NCI-H1436 treated with DMSO at 0.1 percent for 48 hours (cell line): Measurements from ENCODE around the gene ARHGEF28.

Experiments
- DNase-seq: peaks from one replicate; lab custom pipeline; 2025; lab: John Stamatoyannopoulos, UW

ARHGEF28 gene

DNA sequence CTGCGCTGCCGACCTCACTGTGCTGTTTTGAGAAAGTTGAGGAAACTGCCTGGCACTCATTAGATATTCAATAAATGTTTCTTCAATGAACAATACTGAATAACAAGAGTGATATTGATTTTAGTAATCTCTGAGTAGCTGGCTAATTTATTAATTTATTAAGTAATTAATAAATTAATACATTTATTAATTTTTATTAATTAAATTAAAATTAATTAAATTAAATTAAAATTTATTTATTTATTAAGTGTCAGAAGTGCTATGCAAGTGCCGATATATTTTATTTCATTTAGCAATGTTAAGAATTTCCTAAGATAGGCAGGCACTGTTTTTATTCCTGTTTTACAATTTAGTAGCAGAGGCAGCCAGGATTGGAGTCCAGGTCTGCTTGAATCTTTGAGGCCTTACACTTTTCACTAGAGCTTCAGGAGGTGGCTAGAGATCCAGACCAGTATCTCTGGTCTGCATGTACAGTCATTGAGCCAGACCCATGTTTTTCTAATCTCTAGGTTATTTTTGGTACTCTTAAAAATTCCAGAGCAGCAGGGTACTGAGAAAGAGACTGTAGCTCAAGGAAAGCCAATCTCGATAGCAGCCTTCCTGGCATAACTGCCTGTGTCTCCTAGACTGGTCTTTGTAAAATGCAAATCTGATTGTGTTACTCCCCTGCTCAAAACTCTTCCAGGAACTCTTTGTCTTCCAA, 109.2 kb downstream of the ARHGEF28 start:
- DNase-seq, result no peak

DNA sequence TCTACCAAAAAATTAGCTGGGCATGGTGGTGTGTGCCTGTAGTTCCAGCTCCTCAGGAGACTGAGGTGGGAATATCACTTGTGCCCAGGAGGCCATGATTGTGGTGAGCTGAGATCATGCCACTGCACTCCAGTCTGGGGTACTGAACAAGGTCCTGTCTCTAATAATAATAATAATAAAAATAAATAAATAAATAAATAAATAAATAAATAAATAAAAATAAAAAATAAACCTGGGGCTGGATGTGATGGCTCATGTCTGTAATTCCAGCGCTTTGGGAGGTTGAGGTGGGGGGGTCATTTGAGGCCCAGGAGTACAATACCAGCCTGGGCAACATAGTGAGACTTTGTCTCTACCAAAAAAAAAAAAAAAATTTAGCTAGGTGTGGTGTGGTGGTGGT, 113.7 kb downstream of the ARHGEF28 start:
- no peak for DNase-seq

DNA sequence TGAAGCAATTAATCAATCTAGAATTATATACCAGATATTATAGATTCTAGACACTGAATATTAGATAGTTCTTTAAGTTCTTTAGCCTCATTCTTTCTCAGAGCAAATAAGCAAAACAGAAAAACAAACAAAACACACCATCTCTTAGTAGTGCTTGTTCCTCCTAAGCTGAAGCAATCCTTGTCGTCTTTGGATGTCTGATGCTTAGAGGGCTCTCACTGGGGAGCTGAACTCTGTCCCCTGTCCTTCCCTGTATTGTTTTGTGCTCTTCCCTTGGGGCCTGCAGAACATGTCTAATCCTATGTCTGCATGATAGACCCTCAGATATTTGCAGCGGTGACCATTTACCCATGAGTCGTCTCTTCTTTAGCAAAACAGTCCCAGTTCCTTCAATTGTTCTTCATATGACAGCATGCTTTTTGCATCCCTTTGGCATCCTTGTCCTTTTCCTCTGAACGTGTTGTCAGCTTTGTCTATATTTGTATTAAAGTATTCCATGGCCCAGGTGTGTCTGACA, 114.3 kb downstream of the ARHGEF28 start:
- DNase-seq, result no peak

DNA sequence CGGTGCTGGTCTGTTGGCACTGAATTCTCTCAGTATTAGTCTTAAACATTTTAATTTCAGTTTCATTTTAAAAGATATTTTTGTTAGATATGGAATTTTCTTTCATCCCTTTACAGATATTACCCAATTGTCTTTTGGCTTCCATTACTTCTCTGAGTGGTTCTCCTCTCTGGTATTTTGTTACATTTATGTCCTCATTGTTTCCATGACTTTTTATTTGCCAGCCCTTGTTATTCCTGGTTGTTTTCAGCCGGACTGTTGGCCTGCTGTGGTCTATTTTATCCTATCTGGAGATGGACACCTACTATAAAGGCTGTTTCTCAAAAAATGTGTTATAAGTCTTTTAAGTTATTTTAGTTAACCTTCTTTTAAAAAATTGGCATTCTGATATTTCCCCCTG, 117.2 kb downstream of the ARHGEF28 start:
- DNase-seq, result no peak

- no peak for DNase-seq
Measured at GRCh38 chr5:73745836-73746235, 119.8 kb downstream of the ARHGEF28 start.

DNA sequence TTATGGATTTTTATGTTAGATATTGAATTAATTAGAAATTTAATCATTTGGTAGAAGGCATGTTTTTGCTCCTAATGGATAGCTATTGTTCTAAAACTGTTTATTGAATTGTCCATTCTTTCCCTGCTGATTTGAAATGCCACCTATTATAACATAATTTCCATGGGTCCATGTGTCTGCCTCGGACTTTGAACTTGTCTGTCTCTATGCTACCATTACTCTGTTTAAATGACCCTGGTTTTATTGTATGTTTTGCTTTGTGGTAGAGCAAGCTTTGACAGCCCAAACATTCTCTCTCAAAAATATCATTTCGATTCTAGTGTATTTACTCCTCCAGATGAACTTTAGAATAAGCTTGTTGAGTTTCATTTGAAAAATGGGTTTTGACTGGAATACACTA, 120.6 kb downstream of the ARHGEF28 start:
- DNase-seq, result no peak

DNA sequence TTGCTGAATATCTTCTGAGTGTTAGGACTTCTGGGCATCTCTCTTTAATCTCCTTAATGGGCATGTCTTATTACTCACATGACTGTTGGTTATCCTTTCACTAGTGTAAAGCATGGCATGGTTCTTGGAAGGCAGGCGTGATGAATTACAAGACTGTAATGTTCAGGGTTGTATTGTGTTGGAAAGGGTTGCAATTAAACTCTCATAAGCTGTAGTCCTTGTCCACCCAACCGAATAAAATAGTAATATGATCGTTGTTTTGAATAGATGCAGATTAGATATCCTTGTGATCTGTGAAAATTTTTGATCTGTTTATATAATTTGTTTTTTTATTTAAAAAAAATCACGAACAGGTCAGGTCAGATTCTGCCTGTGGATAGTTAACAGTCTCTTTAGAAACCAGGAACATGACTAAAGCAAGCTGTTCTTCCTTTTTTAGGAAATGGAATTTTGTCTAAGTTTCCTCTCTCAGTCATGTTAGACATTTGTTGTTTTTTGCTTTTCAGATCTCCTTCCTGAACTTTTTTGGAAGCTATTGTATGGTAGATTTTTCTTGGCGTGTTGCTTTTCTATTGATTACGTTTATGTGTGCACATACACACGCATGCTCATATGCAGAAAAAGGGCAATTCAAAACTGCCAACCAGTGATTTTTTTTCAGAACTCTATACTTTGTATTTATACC, 121.8 kb downstream of the ARHGEF28 start:
- DNase-seq, result no peak

GRCh38 chr5:73748510-73749400, 122.8 kb downstream of the ARHGEF28 start:
- DNase-seq, result no peak

- no peak for DNase-seq
Measured at GRCh38 chr5:73749485-73750270, 123.7 kb downstream of the ARHGEF28 start.

DNA sequence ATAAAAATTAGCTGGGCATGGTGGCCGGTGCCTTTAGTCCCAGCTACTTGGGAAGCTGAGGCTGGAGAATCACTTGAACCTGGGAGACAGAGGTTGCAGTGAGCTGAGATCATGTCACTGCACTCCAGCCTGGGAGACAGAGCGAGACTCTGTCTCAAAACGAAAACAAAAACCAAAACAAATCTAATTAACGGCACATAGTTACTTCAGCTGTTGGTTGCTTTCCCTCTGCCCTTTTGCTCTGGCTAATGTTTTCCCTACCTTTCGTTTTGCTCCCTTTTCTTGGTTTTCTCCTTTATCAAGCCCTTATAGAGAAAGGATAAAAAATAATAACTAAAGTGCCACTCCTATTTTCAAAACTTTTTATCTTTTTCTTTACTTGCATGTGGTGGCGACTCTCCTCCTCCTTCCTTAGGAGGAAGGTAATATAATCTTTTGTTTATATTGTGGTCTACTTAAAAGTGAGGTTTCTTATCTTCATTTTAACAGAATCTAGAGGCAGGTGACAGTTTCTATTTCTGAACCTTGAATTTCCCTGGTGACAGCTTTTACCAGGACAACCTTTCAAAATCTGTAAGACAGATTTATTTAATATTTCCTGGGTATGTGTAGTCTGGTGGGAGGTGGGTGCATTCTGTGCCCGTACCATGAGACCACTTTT, 125.4 kb downstream of the ARHGEF28 start:
- DNase-seq, result no peak

- no peak for DNase-seq
Measured at GRCh38 chr5:73754254-73754653, 128.3 kb downstream of the ARHGEF28 start.

- no peak for DNase-seq
Measured at GRCh38 chr5:73757416-73757815, 131.4 kb downstream of the ARHGEF28 start.

DNA sequence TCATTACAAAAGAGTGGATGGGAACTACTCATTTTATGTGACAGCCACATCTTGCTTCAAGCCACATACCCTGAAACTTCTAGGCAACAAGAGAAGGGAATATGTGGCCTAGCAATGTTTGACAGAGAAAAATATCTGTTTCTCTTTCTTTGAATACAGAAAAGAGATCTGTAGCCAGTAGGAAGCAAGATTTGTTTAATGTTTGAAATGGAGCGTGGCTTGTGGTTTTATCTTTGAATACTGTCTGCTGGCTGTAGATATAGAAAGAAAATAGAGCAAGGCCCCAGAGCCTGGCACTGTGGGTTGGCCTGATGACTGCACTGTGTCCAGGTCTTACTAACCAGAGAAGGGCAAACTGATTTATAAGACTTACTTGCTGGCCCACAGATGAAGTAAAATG, 133.8 kb downstream of the ARHGEF28 start:
- no peak for DNase-seq

GRCh38 chr5:73763300-73764032, 137.5 kb downstream of the ARHGEF28 start:
- no peak for DNase-seq

DNA sequence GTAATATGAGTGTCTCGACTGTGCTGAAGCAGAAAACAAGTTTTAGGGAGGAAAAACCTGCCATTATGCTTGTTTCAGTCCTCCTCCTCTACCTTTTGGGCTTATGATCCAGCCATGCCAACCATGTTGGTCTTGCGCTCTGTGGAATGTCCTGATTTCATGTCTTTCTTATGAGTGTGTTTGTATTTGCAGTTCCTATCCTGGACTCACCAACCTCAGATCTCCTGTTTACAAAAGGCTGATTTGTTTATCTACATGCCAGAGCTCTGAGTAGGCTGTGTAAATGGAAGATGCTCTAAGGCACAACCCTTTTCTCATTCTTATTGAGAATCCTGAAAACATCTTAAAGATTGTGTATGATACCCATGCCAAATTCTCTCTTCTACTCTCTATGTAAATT, 138.6 kb downstream of the ARHGEF28 start:
- no peak for DNase-seq

DNA sequence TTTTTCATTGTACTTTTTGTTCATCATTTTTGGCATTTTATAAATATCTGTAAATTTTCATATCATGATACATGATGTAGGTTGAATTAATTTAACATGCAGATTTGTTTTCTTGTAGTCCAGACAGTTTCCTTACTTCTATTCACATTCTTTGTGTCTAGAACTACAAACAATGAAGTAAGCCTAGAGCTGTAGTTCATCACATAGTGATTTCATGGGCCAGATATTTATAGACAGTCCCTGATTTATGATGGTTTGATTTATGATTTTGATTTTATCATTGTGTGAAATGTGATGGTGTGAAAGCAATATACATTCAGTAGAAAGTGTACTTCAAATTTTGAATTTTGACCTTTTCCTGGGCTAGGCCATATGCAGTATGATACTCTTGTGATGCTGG, 139.0 kb downstream of the ARHGEF28 start:
- no peak for DNase-seq

DNA sequence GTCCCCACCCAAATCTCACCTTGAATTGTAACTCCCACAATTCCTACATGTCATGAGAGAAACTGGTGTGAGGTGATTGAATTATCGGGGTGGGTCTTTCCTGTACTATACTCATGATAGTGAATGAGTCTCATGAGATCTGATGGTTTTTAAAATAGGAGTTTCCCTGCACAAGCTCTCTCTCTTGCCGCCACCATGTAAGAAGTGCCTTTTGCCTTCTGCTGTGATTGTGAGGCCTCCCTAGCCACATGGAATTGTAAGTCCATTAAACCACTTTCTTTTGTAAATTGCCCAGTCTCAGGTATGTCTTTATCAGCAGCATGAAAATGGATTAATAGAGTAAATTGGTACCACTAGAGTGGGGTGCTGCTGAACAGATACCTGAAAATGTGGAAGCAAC, 140.9 kb downstream of the ARHGEF28 start:
- no peak for DNase-seq

DNA sequence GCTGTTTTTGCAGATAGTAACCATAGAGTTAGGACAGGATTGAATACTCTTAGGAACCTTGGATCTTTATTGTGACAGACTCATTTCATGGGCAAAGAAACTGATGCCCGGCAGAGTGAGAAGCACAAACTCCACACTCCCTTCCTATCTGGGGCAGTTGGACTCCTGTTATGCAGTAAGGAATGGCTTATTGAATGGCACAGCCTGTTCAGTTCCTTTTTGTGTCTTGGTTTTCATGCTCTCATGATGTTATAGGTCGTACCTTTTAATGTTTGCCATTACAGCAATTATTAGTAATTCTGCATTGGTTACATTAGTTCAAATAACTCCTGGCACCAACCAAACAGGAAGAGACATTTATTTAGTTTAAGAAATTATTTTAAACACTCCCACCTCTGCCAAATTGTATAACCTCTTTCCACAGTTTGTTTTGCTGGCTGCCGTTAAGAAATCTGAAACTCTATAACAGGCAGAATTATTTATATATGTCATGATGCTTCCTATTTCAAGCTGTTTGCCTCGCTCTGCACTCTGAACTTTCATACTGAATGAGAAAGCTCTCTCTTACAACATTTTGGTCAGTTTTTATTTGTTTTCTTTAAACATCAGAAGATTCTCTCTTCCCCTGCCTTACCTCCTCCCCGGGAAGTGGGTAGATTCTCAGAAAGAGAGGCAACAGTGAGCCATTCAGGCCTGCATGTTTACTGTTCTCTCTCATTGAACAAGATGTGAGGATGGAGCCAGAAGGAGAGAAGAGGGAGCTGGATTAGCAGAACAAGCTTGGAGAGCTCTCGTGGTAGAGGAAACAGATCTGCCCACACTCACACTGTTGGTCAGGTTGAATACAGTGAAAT, 144.4 kb downstream of the ARHGEF28 start:
- DNase-seq, result no peak

- DNase-seq, result no peak
Measured at GRCh38 chr5:73774924-73775323, 148.9 kb downstream of the ARHGEF28 start.

DNA sequence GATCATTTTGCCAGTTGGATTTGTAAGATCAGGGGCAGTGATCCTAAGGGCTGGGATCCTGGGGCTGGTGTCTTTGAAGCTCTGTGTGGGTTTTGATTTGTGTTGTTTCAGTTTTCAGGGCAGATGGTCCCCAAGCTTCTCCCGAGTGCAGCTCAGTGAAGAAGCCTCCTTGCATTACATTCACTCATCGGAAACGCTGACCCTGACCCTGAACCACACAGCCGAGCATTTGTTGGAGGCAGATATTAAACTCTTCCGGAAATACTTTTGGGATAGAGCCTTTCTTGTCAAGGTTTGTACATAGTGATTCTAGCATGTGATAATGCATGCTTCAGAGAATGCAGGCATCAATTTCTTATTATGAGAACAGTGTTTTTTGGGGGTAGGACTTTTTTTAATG, 150.4 kb downstream of the ARHGEF28 start:
- no peak for DNase-seq
